ENCODE data around the gene C1orf105. TPM values are rescaled to one million over a fixed set of nuclear protein-coding genes. Genes with fewer than 3 reads are reported as not detected.

The C1orf105 gene
- total RNA-seq, 3 donors from 2014 or later = not detected

DNA sequence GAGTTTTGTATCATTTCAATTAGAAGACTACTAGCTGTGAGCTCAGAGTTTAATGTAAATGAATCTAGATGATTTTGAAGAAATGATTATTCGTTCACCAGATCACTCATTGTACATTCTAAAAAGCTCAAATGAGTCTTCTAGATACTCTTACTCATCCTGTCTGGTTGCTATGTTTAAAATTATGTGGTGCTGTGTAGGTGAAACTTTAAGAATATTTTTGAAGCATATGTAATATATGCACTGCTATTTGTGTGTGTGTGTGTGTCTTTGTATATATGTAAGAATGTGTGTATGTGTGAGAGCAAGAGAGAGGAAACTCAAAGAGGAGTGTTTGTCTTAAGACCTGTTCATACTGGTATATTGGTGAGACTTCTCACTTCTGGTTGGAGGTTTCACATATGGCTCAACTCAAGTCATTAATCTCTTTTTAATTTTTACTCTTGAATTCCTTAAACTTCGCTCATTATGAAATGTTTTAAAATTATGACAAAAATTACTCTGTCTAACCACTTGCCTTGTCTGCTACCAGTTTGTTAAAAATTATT lies 8.6 kb upstream of the C1orf105 start:
- no peaks in the 10 kb centered on the region for H3K9me3 ChIP-seq
- ATAC-seq = no peak
- no peaks in the 10 kb centered on the region for H3K36me3 ChIP-seq (ENCODE audit: low read depth)
- no peak overlapping the region for H3K4me3 ChIP-seq
- intact Hi-C loops (cut with DNase I, micrococcal nuclease) = no loop called here
- no peak for DNase-seq
- H3K4me1 ChIP-seq (ENCODE audit: low read depth) = no peaks in the 10 kb centered on the region
- no peak for TF ChIP-seq CTCF (IDR thresholded peaks at IDR 0.05)

DNA sequence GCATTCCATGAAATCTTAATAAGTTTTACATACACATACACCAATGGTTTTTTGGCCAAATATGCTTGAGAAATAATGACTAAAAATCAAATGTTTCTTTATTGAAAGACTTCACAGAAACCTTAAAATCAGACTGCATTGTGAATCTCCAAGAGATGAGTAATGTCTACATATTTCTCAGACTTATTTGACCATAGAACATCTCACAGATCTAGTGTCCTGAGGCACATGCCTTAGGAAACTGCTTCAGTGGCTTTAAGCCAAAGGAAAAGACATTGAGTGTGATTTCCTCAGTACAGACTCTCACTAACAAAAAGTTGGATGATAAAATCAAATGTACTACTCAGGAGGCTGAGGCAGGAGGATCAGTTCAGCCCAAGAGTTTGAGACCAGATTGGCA lies 6.2 kb upstream of the C1orf105 start:
- no peaks in the 10 kb centered on the region for H3K36me3 ChIP-seq (ENCODE audit: low read depth)
- intact Hi-C loops (cut with DNase I, micrococcal nuclease) = no loop called here
- TF ChIP-seq CTCF (IDR thresholded peaks at IDR 0.05) = no peak
- ATAC-seq = no peak
- H3K9me3 ChIP-seq = no peaks in the 10 kb centered on the region
- H3K4me3 ChIP-seq = no peak overlapping the region
- no peak for DNase-seq
- no peaks in the 10 kb centered on the region for H3K4me1 ChIP-seq (ENCODE audit: low read depth)

- intact Hi-C loops (cut with DNase I, micrococcal nuclease) = no loop called here
- no peaks in the 10 kb centered on the region for H3K36me3 ChIP-seq (ENCODE audit: low read depth)
- H3K9me3 ChIP-seq = no peaks in the 10 kb centered on the region
- no peak for TF ChIP-seq CTCF (IDR thresholded peaks at IDR 0.05)
- H3K4me1 ChIP-seq (ENCODE audit: low read depth) = no peaks in the 10 kb centered on the region
- no peak for ATAC-seq
- no peak overlapping the region for H3K4me3 ChIP-seq
- no peak for DNase-seq
Measured at GRCh38 chr1:172416496-172417035, 3.9 kb upstream of the C1orf105 start.

DNA sequence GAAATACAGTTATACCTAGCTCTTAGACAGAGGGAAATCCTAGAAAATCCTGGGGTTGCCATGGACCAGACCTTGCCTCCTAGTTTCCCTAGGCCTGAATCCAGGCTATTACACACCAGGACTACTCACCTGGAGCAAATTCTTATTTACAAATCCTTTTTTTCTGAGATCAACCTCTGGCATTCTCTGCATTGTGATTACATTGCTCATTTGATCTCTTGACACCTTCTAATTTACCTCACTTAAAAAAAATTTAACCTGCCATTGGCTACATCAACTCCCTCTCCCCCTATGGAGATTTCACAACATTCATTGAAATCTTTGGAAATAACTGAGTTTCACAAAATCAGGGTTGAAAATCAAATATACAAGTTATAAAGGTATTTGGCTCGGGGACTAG lies 2.9 kb upstream of the C1orf105 start:
- no peak overlapping the region for H3K4me3 ChIP-seq
- H3K36me3 ChIP-seq (ENCODE audit: low read depth) = no peaks in the 10 kb centered on the region
- no peak for DNase-seq
- intact Hi-C loops (cut with DNase I, micrococcal nuclease) = no loop called here
- H3K4me1 ChIP-seq (ENCODE audit: low read depth) = no peaks in the 10 kb centered on the region
- H3K9me3 ChIP-seq = no peaks in the 10 kb centered on the region
- ATAC-seq = no peak
- no peak for TF ChIP-seq CTCF (IDR thresholded peaks at IDR 0.05)

DNA sequence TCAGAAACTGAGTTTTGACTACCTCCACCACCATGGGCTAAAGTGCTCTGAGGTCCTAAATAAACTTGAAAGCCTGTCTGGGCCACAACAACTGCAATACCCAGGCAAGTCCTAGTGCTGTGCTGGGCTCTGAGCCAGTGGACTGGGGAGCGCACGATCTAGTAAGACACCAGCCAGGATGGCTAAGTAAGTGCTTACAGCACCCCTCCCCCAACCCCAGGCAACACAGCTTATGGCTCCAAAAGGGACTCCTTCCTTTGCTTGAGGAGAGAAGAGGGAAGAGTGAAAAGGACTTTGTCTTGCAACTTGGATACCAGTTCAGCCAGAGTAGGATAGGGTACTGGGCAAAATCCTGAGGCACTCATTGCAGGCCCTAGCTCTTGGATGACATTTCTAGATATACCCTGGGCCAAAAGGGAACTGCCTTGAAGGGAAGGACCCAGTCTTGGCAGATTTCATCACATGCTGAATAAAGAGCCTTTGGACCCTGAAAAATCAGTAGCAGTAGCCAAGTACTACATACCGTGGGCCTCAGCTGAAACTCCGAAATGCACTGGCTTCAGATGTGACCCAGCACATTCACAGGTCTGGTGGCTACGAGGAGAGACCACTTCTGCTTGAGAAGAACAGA lies 1.6 kb downstream of the C1orf105 start:
- H3K36me3 ChIP-seq (ENCODE audit: low read depth) = no peaks in the 10 kb centered on the region
- TF ChIP-seq CTCF (IDR thresholded peaks at IDR 0.05) = no peak
- no peaks in the 10 kb centered on the region for H3K4me1 ChIP-seq (ENCODE audit: low read depth)
- no peak overlapping the region for H3K4me3 ChIP-seq
- H3K9me3 ChIP-seq = no peaks in the 10 kb centered on the region
- no peak for ATAC-seq
- no peak for DNase-seq
- intact Hi-C loops (cut with DNase I, micrococcal nuclease) = no loop called here
